Mesothelial cell of epicardium (in vitro differentiated cells): ENCODE measurements around the gene ANO2. TPM values are rescaled to one million over a fixed set of nuclear protein-coding genes. Genes with fewer than 3 reads are reported as not detected.

Experiments
- DNase-seq, 2 experiments: peaks; one replicate each; pipeline ENCODE4 v3.0.0; 2021; ENCODE audit warnings: low spot score in 2 of 2; ENCODE audit not compliant: unreplicated experiment in 2 of 2
- H3K27ac Mint-ChIP-seq: 2 replicates; pipeline ENCODE4 v1.8.0; 2021; ENCODE audit warnings: mixed read lengths
- H3K27me3 Mint-ChIP-seq: 2 replicates; pipeline ENCODE4 v1.8.0; 2021; ENCODE audit warnings: low read depth, mixed read lengths
- H3K36me3 Mint-ChIP-seq: 2 replicates; pipeline ENCODE4 v1.8.0; 2021; ENCODE audit warnings: mixed read lengths
- H3K4me1 Mint-ChIP-seq: 2 replicates; pipeline ENCODE4 v1.8.0; 2021; ENCODE audit warnings: mixed read lengths
- H3K4me3 Mint-ChIP-seq: 2 replicates; pipeline ENCODE4 v1.8.0; 2021; ENCODE audit warnings: mild to moderate bottlenecking, moderate library complexity, mixed read lengths
- H3K9me3 Mint-ChIP-seq: 2 replicates; pipeline ENCODE4 v1.8.0; 2021; ENCODE audit warnings: mixed read lengths
- total RNA-seq: library from RNA; stranded (reverse); gene quantifications from 3 replicates; pipeline ENCODE4 v1.2.1, GENCODE V29; 2021
- TF ChIP-seq, protein P1 (sequence below): fragments of 200-600 bp; sonication (generic); IDR thresholded peaks from one replicate; pipeline ENCODE4 v1.5.0; 2021; ENCODE audit warnings: antibody characterized with exemption; ENCODE audit not compliant: unreplicated experiment

The ANO2 gene
- total RNA-seq, 1 donor from 2014 or later: 6.3 TPM

GRCh38 chr12:5575987-5576386 is 369.1 kb downstream of the ANO2 start:
- no peaks in the 10 kb centered on the region for H3K36me3 Mint-ChIP-seq
- no peak for DNase-seq
- H3K4me3 Mint-ChIP-seq: no peak overlapping the region
- TF ChIP-seq, protein P1, sequence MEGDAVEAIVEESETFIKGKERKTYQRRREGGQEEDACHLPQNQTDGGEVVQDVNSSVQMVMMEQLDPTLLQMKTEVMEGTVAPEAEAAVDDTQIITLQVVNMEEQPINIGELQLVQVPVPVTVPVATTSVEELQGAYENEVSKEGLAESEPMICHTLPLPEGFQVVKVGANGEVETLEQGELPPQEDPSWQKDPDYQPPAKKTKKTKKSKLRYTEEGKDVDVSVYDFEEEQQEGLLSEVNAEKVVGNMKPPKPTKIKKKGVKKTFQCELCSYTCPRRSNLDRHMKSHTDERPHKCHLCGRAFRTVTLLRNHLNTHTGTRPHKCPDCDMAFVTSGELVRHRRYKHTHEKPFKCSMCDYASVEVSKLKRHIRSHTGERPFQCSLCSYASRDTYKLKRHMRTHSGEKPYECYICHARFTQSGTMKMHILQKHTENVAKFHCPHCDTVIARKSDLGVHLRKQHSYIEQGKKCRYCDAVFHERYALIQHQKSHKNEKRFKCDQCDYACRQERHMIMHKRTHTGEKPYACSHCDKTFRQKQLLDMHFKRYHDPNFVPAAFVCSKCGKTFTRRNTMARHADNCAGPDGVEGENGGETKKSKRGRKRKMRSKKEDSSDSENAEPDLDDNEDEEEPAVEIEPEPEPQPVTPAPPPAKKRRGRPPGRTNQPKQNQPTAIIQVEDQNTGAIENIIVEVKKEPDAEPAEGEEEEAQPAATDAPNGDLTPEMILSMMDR: no peak
- no peak overlapping the region for H3K27ac Mint-ChIP-seq
- peaks cover 2% of the 10 kb centered on the region for H3K27me3 Mint-ChIP-seq
- no peaks in the 10 kb centered on the region for H3K9me3 Mint-ChIP-seq
- peaks cover 22% of the 10 kb centered on the region for H3K4me1 Mint-ChIP-seq

GRCh38 chr12:5575232-5575631 is 369.8 kb downstream of the ANO2 start:
- H3K27me3 Mint-ChIP-seq: peaks cover 2% of the 10 kb centered on the region
- DNase-seq: no peak
- no peaks in the 10 kb centered on the region for H3K9me3 Mint-ChIP-seq
- no peak overlapping the region for H3K27ac Mint-ChIP-seq
- H3K4me3 Mint-ChIP-seq: no peak overlapping the region
- H3K36me3 Mint-ChIP-seq: no peaks in the 10 kb centered on the region
- TF ChIP-seq, protein P1: no peak
- peaks cover 17% of the 10 kb centered on the region for H3K4me1 Mint-ChIP-seq

- TF ChIP-seq, protein P1: no peak
- Mint-ChIP-seq H3K4me3 (no peak overlapping the region), H3K27me3 (peaks cover 7% of the 10 kb centered on the region), H3K27ac (no peak overlapping the region), H3K9me3 (no peaks in the 10 kb centered on the region), H3K4me1 (peaks cover 17% of the 10 kb centered on the region), H3K36me3 (no peaks in the 10 kb centered on the region)
- DNase-seq: no peak
These were observed 371.7 kb downstream of the ANO2 start for GRCh38 chr12:5573390-5573789.

DNA sequence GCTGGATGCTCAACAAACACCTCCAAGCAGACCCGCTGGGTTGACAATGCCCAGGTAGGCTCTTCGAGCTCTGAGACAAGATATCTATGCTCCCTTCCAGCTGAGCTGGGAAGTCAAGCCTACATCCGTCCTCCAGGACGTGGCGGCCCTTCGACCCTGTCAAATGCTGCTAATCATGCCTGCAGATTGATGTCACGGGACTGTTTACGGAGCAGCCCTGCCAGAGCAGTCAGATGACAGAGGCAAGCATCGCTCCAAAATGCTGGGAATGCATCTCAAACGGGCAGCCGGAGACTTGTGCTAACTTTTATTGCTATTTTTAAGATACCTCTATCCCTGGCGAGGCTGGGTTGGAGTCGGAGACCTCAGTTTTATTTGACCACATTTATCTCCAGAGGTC is 373.9 kb downstream of the ANO2 start:
- H3K27ac Mint-ChIP-seq: no peak overlapping the region
- peaks cover 10% of the 10 kb centered on the region for H3K27me3 Mint-ChIP-seq
- H3K4me1 Mint-ChIP-seq: peaks cover 15% of the 10 kb centered on the region
- H3K36me3 Mint-ChIP-seq: no peaks in the 10 kb centered on the region
- DNase-seq: no peak
- no peaks in the 10 kb centered on the region for H3K9me3 Mint-ChIP-seq
- TF ChIP-seq, protein P1: no peak
- no peak overlapping the region for H3K4me3 Mint-ChIP-seq

GRCh38 chr12:5570416-5570815 is 374.6 kb downstream of the ANO2 start:
- Mint-ChIP-seq H3K27me3 (peaks cover 10% of the 10 kb centered on the region), H3K4me3 (no peak overlapping the region), H3K9me3 (no peaks in the 10 kb centered on the region)

More at GRCh38 chr12:5570416-5570815, 374.6 kb downstream of the ANO2 start:
- DNase-seq: no peak
- TF ChIP-seq, protein P1: no peak
- H3K27ac Mint-ChIP-seq: no peak overlapping the region
- H3K36me3 Mint-ChIP-seq: no peaks in the 10 kb centered on the region
- peaks cover 15% of the 10 kb centered on the region for H3K4me1 Mint-ChIP-seq
